NT2/D1 (cell line): ENCODE data around the gene IRF1.

Source experiments
- SUZ12 ChIP-seq: IDR thresholded peaks from 2 replicates; pipeline ENCODE4 v1.6.1; 2011; ENCODE audit not compliant: insufficient read length, insufficient read depth; ENCODE audit errors: extremely low read depth
- YY1 ChIP-seq: IDR thresholded peaks from 2 replicates; pipeline ENCODE4 v1.6.1; 2011; ENCODE audit not compliant: insufficient read length, insufficient read depth
- ZNF274 ChIP-seq: IDR thresholded peaks from 2 replicates; pipeline ENCODE4 v1.6.1; 2011; ENCODE audit warnings: mild to moderate bottlenecking, low read depth, low read length

DNA sequence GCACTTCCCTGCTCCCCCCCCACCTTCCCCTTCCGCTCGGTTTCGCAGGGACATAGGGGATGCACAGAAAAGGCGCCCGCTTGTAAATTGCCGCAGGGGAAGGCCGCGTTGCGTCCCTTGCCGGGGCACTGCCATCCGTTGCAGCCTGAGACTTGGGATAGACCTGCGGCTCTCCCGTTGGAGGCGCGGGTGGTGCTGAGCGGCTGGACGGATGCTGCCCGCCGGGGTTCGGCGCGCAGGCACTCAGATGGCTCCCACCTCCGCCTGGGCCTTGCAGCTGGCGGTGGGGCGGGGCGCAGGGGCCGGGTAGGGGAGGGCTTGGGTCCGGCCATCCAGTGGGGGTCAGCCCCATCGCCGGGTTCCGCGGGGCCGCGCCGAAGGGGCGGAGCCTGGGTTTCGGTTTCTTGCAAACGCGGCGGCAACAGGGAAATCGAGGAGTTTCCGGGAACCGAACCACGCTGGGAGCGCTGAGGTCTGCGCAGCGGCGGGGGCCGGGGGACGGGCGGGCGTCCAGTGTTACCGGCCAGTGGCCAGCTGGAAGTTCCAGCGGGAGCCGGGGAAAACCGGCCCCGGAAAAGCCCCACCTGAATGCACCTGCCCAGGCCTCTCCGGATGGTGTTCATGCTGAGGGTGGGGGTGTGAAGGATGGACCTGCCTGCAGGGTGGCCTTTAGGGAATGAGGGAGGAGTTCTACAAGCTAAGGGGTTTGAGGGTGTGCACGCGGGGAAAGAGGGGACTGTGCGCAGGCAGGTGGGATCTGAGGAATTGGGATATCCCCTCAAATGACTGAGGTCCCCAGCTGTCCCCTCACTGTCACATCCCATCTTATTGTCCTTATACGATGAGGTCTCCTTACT lies 6.3 kb upstream of the IRF1 start:
- no peak for TF ChIP-seq SUZ12
- no peak for TF ChIP-seq YY1
- TF ChIP-seq ZNF274, result no peak
